ENCODE results near the gene CD300LD. TPM values are rescaled to one million over a fixed set of nuclear protein-coding genes. Genes with fewer than 3 reads are reported as not detected.
"Not testable (repeated sequence)": the region's sequence is repeated elsewhere in the genome, so short reads cannot be mapped to it uniquely, and the experiment has no call there.

CD300LD gene
- total RNA-seq, 3 donors from 2014 or later, result not detected

DNA sequence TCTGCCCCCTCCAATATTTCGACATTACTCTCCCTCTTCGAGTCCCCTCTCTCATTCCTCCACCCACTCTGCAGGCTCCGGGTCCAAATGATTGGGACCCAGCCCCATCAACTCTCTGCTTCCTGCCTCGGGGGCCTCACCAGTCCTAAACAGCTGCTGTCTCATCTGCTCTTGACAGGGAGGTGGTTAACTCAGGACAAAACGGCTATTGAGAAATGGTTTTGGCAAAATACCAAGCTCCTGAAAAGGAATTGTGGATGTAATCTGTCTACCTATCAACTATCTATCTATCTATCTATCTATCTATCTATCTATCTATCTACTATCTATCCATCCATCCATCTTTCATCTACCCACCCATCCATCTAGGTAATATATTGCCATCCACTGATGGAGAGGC is 27.0 kb downstream of the CD300LD start:
- H3K4me3 ChIP-seq, result no peak overlapping the region
- H3K27me3 ChIP-seq, result peaks cover 0 to 20% of the 10 kb centered on the region in 2 donors
- intact Hi-C loops (cut with DNase I; ENCODE audit: low total_unique reads), result no loop called here
- no peaks in the 10 kb centered on the region for H3K36me3 ChIP-seq
- no peaks in the 10 kb centered on the region for H3K4me1 ChIP-seq
- H3K27ac ChIP-seq, result no peak overlapping the region
- DNase-seq (ENCODE audit: low spot score in 2 of 2), result no peak
- H3K9me3 ChIP-seq, result no peaks in the 10 kb centered on the region
- TF ChIP-seq, protein P1, sequence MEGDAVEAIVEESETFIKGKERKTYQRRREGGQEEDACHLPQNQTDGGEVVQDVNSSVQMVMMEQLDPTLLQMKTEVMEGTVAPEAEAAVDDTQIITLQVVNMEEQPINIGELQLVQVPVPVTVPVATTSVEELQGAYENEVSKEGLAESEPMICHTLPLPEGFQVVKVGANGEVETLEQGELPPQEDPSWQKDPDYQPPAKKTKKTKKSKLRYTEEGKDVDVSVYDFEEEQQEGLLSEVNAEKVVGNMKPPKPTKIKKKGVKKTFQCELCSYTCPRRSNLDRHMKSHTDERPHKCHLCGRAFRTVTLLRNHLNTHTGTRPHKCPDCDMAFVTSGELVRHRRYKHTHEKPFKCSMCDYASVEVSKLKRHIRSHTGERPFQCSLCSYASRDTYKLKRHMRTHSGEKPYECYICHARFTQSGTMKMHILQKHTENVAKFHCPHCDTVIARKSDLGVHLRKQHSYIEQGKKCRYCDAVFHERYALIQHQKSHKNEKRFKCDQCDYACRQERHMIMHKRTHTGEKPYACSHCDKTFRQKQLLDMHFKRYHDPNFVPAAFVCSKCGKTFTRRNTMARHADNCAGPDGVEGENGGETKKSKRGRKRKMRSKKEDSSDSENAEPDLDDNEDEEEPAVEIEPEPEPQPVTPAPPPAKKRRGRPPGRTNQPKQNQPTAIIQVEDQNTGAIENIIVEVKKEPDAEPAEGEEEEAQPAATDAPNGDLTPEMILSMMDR (IDR thresholded peaks at IDR 0.05), result no peak
- TF ChIP-seq POLR2A (IDR thresholded peaks at IDR 0.05), result no peak
- TF ChIP-seq POLR2AphosphoS5 (IDR thresholded peaks at IDR 0.05), result no peak

DNA sequence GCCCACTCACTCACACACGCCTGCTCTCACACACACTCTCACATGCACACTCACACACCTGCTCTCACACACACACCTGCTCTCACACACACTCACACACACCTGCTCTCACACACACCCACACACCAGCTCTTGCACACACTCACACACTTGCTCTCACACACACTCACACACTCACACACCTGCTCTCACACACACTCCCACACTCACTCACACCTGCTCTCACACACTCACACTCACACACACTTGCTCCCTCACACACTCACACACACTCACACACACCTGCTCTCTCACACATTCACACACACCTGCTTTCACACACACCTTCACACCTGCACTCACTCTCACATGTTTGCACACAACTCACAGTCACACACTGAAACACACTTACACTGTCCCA is 28.7 kb downstream of the CD300LD start:
- TF ChIP-seq POLR2AphosphoS5 (IDR thresholded peaks at IDR 0.05) (no peak), POLR2A (IDR thresholded peaks at IDR 0.05) (no peak)
- TF ChIP-seq, protein P1 (IDR thresholded peaks at IDR 0.05), result no peak
- intact Hi-C loops (cut with DNase I; ENCODE audit: low total_unique reads), result no loop called here
- H3K9me3 ChIP-seq, result no peaks in the 10 kb centered on the region
- peaks cover 0 to 20% of the 10 kb centered on the region in 2 donors for H3K27me3 ChIP-seq
- H3K36me3 ChIP-seq, result no peaks in the 10 kb centered on the region
- no peak overlapping the region for H3K27ac ChIP-seq
- no peak for DNase-seq (ENCODE audit: low spot score in 2 of 2)
- no peaks in the 10 kb centered on the region for H3K4me1 ChIP-seq
- no peak overlapping the region for H3K4me3 ChIP-seq

DNA sequence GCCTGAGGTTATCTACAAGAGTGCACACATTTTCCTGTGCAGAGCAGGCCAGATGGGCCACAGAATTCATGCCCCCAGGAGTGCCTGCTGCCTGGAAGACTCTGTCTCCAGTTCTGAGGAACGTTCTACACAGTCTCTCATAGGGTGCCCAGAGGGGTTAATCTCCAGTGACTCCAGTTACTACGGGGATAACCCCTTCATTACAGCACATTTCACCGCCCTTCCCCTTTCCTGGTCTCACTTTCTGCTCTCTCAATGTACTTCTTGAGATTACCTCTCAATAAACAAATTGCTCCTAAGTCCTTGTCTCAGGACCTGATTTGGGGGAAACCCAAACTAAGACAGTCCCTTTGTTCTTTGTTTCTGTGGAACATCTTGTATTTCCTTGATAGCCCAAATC is 30.5 kb downstream of the CD300LD start:
- no peak for DNase-seq (ENCODE audit: low spot score in 2 of 2)
- no peak overlapping the region for H3K27ac ChIP-seq
- TF ChIP-seq, protein P1 (IDR thresholded peaks at IDR 0.05), result no peak
- TF ChIP-seq POLR2A (IDR thresholded peaks at IDR 0.05) (no peak), POLR2AphosphoS5 (IDR thresholded peaks at IDR 0.05) (no peak)
- intact Hi-C loops (cut with DNase I; ENCODE audit: low total_unique reads), result no loop called here
- no peak overlapping the region for H3K4me3 ChIP-seq
- peaks cover 0 to 20% of the 10 kb centered on the region in 2 donors for H3K27me3 ChIP-seq
- H3K9me3 ChIP-seq, result no peaks in the 10 kb centered on the region
- no peaks in the 10 kb centered on the region for H3K4me1 ChIP-seq
- no peaks in the 10 kb centered on the region for H3K36me3 ChIP-seq

DNA sequence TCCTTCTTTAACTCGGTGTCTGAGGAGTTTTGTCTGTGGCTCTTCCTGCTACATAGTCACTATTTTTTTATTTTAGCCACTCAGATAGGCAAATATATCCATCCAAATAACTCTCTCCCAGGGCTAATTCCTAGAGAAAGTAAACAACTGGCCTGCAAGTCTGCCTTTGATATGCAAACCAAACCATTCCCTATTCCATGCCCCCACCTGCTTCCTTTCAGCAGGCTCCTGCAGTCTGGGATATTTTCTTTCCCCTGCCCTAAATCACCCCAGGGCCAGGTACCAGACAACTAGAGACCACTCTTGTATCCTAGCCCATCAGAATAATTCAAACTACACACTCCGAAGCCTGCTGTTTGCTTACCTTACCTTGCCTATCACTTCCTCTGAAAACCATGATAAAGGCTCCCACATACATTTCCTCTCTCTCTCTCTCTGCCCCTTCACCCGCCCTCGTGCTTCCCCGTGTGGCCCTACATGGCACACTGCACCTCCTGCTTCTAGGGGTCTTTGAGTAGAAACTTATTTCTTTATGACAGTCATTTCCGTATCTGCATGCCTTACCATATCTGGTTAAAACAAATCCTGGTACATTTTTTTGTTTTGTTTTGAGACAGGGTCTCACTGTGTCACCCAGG is 33.1 kb downstream of the CD300LD start:
- DNase-seq (ENCODE audit: low spot score in 2 of 2), result no peak
- H3K27me3 ChIP-seq, result peaks cover 0 to 5% of the 10 kb centered on the region in 2 donors
- TF ChIP-seq POLR2A (IDR thresholded peaks at IDR 0.05) (no peak), POLR2AphosphoS5 (IDR thresholded peaks at IDR 0.05) (no peak)
- TF ChIP-seq, protein P1 (IDR thresholded peaks at IDR 0.05), result no peak
- no peaks in the 10 kb centered on the region for H3K9me3 ChIP-seq
- no peaks in the 10 kb centered on the region for H3K4me1 ChIP-seq
- no peak overlapping the region for H3K27ac ChIP-seq
- intact Hi-C loops (cut with DNase I; ENCODE audit: low total_unique reads), result loop anchor here (5.0 kb wide), 1 partner anchor 497 kb away; no protein-coding TSS in a partner anchor
- no peaks in the 10 kb centered on the region for H3K36me3 ChIP-seq
- no peak overlapping the region for H3K4me3 ChIP-seq

DNA sequence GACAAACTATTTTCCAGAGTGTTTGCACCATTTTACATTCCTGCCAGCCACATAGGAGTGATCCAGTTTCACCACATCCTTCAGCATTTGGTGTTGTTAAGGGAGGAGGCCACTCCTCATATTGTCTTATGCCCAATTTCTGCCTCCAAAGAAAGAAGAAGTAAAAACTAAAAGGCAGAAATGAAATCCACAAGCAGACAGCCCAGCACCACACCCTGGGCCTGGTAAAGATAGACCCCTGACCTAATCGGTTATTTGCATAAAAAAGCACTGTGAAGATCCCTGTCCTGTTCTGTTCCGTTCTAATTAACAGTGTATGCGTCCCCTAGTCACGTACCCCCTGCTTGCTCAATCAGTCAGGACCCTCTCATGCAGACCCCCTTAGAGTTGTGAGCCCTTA is 33.7 kb downstream of the CD300LD start:
- H3K36me3 ChIP-seq; H3K9me3 ChIP-seq; H3K4me3 ChIP-seq; H3K27ac ChIP-seq; DNase-seq (ENCODE audit: low spot score in 2 of 2); H3K4me1 ChIP-seq; H3K27me3 ChIP-seq: not testable (repeated sequence)
- intact Hi-C loops (cut with DNase I; ENCODE audit: low total_unique reads), result loop anchor here (5.0 kb wide), 1 partner anchor 496 kb away; no protein-coding TSS in a partner anchor
